ENCODE measurements around the gene HECTD2.

Gene HECTD2

DNA sequence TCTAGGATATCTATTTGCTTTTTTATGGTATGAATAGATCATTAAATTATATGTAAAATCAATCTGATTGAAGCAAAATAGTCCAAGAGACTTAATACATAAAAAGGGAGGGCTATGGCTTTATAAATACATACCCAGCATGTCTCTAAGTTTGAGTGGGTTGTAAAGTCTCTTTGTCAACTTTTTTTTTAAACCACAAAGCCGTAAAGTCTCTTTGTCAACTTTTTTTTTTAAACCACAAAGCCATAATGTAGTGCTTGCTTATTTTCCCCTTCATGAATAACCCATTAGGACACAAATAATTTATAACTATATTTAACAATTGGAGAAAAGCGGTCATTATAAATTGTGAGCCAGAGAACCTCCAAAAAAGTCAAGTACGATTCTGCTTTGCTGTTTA lies 5.7 kb downstream of the HECTD2 start:
- no peak overlapping the region for H3K4me2 ChIP-seq (ENCODE audit: low read length)
- TF ChIP-seq EZH2phosphoT487 (IDR thresholded peaks at IDR 0.05; ENCODE audit: borderline replicate concordance, low read length) (no peak), CTCF (IDR thresholded peaks at IDR 0.05; ENCODE audit: low read depth, low read length, poor library complexity, severe bottlenecking) (no peak)
- H3K27ac ChIP-seq (ENCODE audit: low read depth, low read length): no peak overlapping the region
- no peaks in the 10 kb centered on the region for H3K27me3 ChIP-seq (ENCODE audit: control insufficient read depth, low read length)
- H3K4me1 ChIP-seq (ENCODE audit: control insufficient read depth, low read length): peaks cover 21% of the 10 kb centered on the region
- peaks cover 58% of the 10 kb centered on the region for H3K79me2 ChIP-seq (ENCODE audit: control insufficient read depth, low read length)
- H3K4me3 ChIP-seq (ENCODE audit: low read length): no peak overlapping the region
- no peaks in the 10 kb centered on the region for H3K36me3 ChIP-seq (ENCODE audit: control insufficient read depth, low read length)
- H3K9me2 ChIP-seq (replicated peaks; ENCODE audit: control insufficient read depth, low read length): no peaks in the 10 kb centered on the region
- H3K9me3 ChIP-seq (ENCODE audit: control insufficient read depth, insufficient read depth, low read length): no peaks in the 10 kb centered on the region
- no peaks in the 10 kb centered on the region for H4K20me1 ChIP-seq (ENCODE audit: control insufficient read depth, insufficient read depth, low read depth, low read length)
- H3F3A ChIP-seq (ENCODE audit: control insufficient read depth, insufficient read depth): no peaks in the 10 kb centered on the region

GRCh38 chr10:91416339-91416855 lies 6.3 kb downstream of the HECTD2 start:
- TF ChIP-seq CTCF (IDR thresholded peaks at IDR 0.05; ENCODE audit: low read depth, low read length, poor library complexity, severe bottlenecking): no peak
- TF ChIP-seq EZH2phosphoT487 (IDR thresholded peaks at IDR 0.05; ENCODE audit: borderline replicate concordance, low read length): no peak
- H3K9me2 ChIP-seq (replicated peaks; ENCODE audit: control insufficient read depth, low read length): no peaks in the 10 kb centered on the region
- H3K4me2 ChIP-seq (ENCODE audit: low read length): no peak overlapping the region
- peaks cover 56% of the 10 kb centered on the region for H3K79me2 ChIP-seq (ENCODE audit: control insufficient read depth, low read length)
- no peaks in the 10 kb centered on the region for H3K36me3 ChIP-seq (ENCODE audit: control insufficient read depth, low read length)
- H3F3A ChIP-seq (ENCODE audit: control insufficient read depth, insufficient read depth): no peaks in the 10 kb centered on the region
- no peaks in the 10 kb centered on the region for H4K20me1 ChIP-seq (ENCODE audit: control insufficient read depth, insufficient read depth, low read depth, low read length)
- H3K27ac ChIP-seq (ENCODE audit: low read depth, low read length): no peak overlapping the region
- H3K4me3 ChIP-seq (ENCODE audit: low read length): no peak overlapping the region
- no peaks in the 10 kb centered on the region for H3K27me3 ChIP-seq (ENCODE audit: control insufficient read depth, low read length)
- no peaks in the 10 kb centered on the region for H3K9me3 ChIP-seq (ENCODE audit: control insufficient read depth, insufficient read depth, low read length)
- peaks cover 15% of the 10 kb centered on the region for H3K4me1 ChIP-seq (ENCODE audit: control insufficient read depth, low read length)

DNA sequence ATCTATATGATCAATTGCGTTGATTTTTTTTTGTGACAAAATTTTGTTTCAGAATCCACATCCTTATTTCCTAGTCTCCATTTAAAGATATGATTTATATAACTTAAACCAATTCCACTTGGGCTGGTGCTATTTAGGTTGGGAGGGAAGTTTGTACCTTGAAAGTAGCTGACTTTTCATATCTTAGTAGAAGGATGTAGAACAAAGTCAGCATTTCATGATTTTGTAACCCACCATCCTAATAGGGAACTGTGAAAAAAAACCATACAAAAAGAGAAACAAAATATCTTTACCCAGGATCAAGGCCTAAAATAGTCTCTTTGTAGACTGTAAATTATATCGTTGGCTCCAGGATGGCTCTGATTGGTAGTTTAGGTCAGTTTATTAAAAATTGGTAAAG lies 8.3 kb downstream of the HECTD2 start:
- 0 out of 2 replicates have a peak, but pooled peaks cover 3% of the 10 kb centered on the region for H3K4me1 ChIP-seq (ENCODE audit: control insufficient read depth, low read length)
- H3K4me3 ChIP-seq (ENCODE audit: low read length): no peak overlapping the region
- H3K79me2 ChIP-seq (ENCODE audit: control insufficient read depth, low read length): peaks cover 45% of the 10 kb centered on the region
- H3K36me3 ChIP-seq (ENCODE audit: control insufficient read depth, low read length): no peaks in the 10 kb centered on the region
- no peaks in the 10 kb centered on the region for H3K9me2 ChIP-seq (replicated peaks; ENCODE audit: control insufficient read depth, low read length)
- H3K27ac ChIP-seq (ENCODE audit: low read depth, low read length): no peak overlapping the region
- no peak overlapping the region for H3K4me2 ChIP-seq (ENCODE audit: low read length)
- H3F3A ChIP-seq (ENCODE audit: control insufficient read depth, insufficient read depth): no peaks in the 10 kb centered on the region
- no peaks in the 10 kb centered on the region for H3K27me3 ChIP-seq (ENCODE audit: control insufficient read depth, low read length)
- TF ChIP-seq CTCF (IDR thresholded peaks at IDR 0.05; ENCODE audit: low read depth, low read length, poor library complexity, severe bottlenecking) (no peak), EZH2phosphoT487 (IDR thresholded peaks at IDR 0.05; ENCODE audit: borderline replicate concordance, low read length) (no peak)
- H4K20me1 ChIP-seq (ENCODE audit: control insufficient read depth, insufficient read depth, low read depth, low read length): no peaks in the 10 kb centered on the region
- no peaks in the 10 kb centered on the region for H3K9me3 ChIP-seq (ENCODE audit: control insufficient read depth, insufficient read depth, low read length)
